HG03159 (cell line): Measurements from ENCODE around the gene GTPBP1.

Experiments
- ATAC-seq: cut with Tn5 transposase; IDR thresholded peaks from one replicate; pipeline ENCODE4 v1.9.1; 2021; ENCODE audit warnings: mild to moderate bottlenecking, moderate library complexity; ENCODE audit not compliant: unreplicated experiment

Gene GTPBP1

GRCh38 chr22:38700789-38701628 lies 4.7 kb upstream of the GTPBP1 start, which contains the start of gene JOSD1:
JOSD1 (minus strand) TSS chr22:38700943; CDS start chr22:38699987, 956 bp downstream.
- peak; percentile 40 for ATAC-seq

GRCh38 chr22:38704654-38705234 lies 1.0 kb upstream of the GTPBP1 start:
- ATAC-seq: no peak

GRCh38 chr22:38706101-38706900 lies 557 bp downstream of the GTPBP1 start:
- ATAC-seq: peak; percentile 1

- no peak for ATAC-seq
Measured at GRCh38 chr22:38706901-38707195, 1.1 kb downstream of the GTPBP1 start.

GRCh38 chr22:38707346-38707745 lies 1.6 kb downstream of the GTPBP1 start:
- ATAC-seq: no peak

- no peak for ATAC-seq
Measured at GRCh38 chr22:38707984-38708383, 2.2 kb downstream of the GTPBP1 start.

- ATAC-seq: no peak
Measured at GRCh38 chr22:38709306-38709705, 3.6 kb downstream of the GTPBP1 start.

- ATAC-seq: no peak
Measured at GRCh38 chr22:38710351-38710750, 4.6 kb downstream of the GTPBP1 start.

- no peak for ATAC-seq
Measured at GRCh38 chr22:38710866-38711265, 5.1 kb downstream of the GTPBP1 start.

GRCh38 chr22:38712486-38713207 lies 6.9 kb downstream of the GTPBP1 start:
- no peak for ATAC-seq

- no peak for ATAC-seq
Measured at GRCh38 chr22:38713921-38714320, 8.2 kb downstream of the GTPBP1 start.

GRCh38 chr22:38715176-38715764 lies 9.5 kb downstream of the GTPBP1 start:
- ATAC-seq: no peak

- ATAC-seq: no peak
Measured at GRCh38 chr22:38715852-38716251, 10.1 kb downstream of the GTPBP1 start.

GRCh38 chr22:38716271-38716670 lies 10.5 kb downstream of the GTPBP1 start:
- ATAC-seq: no peak

- no peak for ATAC-seq
Measured at GRCh38 chr22:38716826-38717225, 11.1 kb downstream of the GTPBP1 start.

- ATAC-seq: no peak
Measured at GRCh38 chr22:38717244-38717643, 11.5 kb downstream of the GTPBP1 start.

GRCh38 chr22:38718414-38718813 lies 12.7 kb downstream of the GTPBP1 start:
- no peak for ATAC-seq

- ATAC-seq: no peak
Measured at GRCh38 chr22:38719196-38719595, 13.5 kb downstream of the GTPBP1 start.

GRCh38 chr22:38720350-38720749 lies 14.6 kb downstream of the GTPBP1 start:
- no peak for ATAC-seq

- no peak for ATAC-seq
Measured at GRCh38 chr22:38721551-38721950, 15.8 kb downstream of the GTPBP1 start.

GRCh38 chr22:38724176-38724575 lies 18.4 kb downstream of the GTPBP1 start:
- ATAC-seq: no peak
